Measurements from ENCODE around the gene EML6. TPM values are rescaled to one million over a fixed set of nuclear protein-coding genes. Genes with fewer than 3 reads are reported as not detected.

The EML6 gene
- total RNA-seq, 1 donor: 1.1 TPM

GRCh38 chr2:55010149-55010591 lies 286.7 kb downstream of the EML6 start:
- H2AFZ ChIP-seq (ENCODE audit: low read length): no peak overlapping the region
- peak overlapping the region; percentile 78 for H3K4me2 ChIP-seq (ENCODE audit: insufficient read depth, low read length)
- H3K36me3 ChIP-seq (ENCODE audit: insufficient read depth, low read length): no peaks in the 10 kb centered on the region
- DNase-seq (ENCODE audit: insufficient read length, low spot score, missing footprints): no peak
- H3K4me1 ChIP-seq (ENCODE audit: insufficient read depth, low read length): peaks cover 69% of the 10 kb centered on the region
- peaks cover 100% of the 10 kb centered on the region for H3K79me2 ChIP-seq (ENCODE audit: insufficient read depth, low read length)
- peak overlapping the region; percentile 42 for H3K4me3 ChIP-seq (ENCODE audit: insufficient read depth, low read length)
- peak overlapping the region; percentile 64 for H3K27ac ChIP-seq (ENCODE audit: low read depth, low read length)
- H3K27me3 ChIP-seq (ENCODE audit: insufficient read depth, low read length): no peaks in the 10 kb centered on the region
- H4K20me1 ChIP-seq (ENCODE audit: insufficient read depth, low read length): peaks cover 73% of the 10 kb centered on the region
- no peaks in the 10 kb centered on the region for H3K9me3 ChIP-seq (ENCODE audit: low read depth, low read length)
- TF ChIP-seq CTCF (IDR thresholded peaks at IDR 0.05; ENCODE audit: extremely low read depth, low read depth, low read length): no peak

DNA sequence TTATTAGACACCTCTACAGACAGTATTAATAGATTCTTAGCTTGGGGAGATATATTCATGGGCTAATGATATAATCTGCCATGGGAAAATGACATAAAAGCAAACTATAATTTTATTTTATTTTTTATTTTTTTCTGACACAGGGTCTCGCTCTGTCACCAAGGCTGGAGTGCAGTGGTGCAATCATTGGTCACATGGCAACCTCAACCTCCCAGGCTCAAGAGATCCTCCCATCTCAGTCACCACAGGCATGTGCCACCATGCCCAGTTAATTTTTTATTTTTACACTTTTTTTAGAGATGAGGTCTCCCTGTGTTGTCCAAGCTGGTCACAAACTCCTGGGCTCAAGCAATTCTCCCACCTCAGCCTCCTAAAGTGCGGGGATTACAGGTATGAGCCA lies 287.5 kb downstream of the EML6 start:
- no peak for DNase-seq (ENCODE audit: insufficient read length, low spot score, missing footprints)
- Histone ChIP-seq H3K9me3 (ENCODE audit: low read depth, low read length) (no peaks in the 10 kb centered on the region), H3K4me2 (ENCODE audit: insufficient read depth, low read length) (peak overlapping the region; percentile 78), H3K79me2 (ENCODE audit: insufficient read depth, low read length) (peaks cover 100% of the 10 kb centered on the region), H3K36me3 (ENCODE audit: insufficient read depth, low read length) (no peaks in the 10 kb centered on the region), H3K4me3 (ENCODE audit: insufficient read depth, low read length) (no peak overlapping the region), H4K20me1 (ENCODE audit: insufficient read depth, low read length) (peaks cover 70% of the 10 kb centered on the region), H2AFZ (ENCODE audit: low read length) (no peak overlapping the region), H3K27me3 (ENCODE audit: insufficient read depth, low read length) (no peaks in the 10 kb centered on the region), H3K27ac (ENCODE audit: low read depth, low read length) (peak overlapping the region; percentile 64), H3K4me1 (ENCODE audit: insufficient read depth, low read length) (peaks cover 69% of the 10 kb centered on the region)
- no peak for TF ChIP-seq CTCF (IDR thresholded peaks at IDR 0.05; ENCODE audit: extremely low read depth, low read depth, low read length)

DNA sequence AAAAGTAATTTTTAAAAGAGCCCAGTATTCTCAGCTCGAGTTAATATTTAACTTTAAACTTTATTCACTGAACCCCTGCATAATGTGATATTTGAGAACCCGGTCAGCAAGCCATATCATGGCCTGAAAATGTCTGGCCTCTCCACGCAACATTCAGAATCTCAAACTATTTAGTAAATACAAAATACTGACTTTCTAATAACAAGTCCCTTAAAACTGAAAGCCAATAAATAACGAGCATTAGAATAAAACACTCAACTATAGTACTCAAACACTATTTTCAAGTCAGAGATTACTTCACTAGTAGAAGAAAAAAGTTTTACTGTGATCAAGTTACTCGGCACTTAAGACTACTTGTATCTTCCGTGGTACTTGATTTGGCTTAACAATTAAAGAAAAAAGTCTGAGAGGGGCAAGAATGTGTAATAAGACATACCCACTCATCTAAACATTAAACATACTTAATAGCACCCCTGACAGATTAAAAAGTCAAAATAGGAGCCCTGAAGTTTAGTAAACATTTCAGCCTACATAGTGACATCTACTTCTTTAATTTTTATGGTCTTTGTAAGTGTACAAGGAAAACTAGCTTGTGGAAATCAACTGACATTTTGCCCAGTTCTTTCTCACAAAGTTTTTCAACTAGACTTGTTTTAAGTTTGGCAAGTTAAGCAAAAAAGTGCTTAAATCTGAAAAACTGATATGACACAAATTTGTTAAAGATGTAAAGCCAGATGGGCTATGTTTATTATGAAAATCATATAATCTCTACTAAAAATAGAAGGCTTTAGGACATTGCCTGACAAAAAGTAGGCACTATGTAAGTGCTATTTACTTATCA lies 288.6 kb downstream of the EML6 start:
- Histone ChIP-seq H4K20me1 (ENCODE audit: insufficient read depth, low read length) (peaks cover 65% of the 10 kb centered on the region), H3K9me3 (ENCODE audit: low read depth, low read length) (no peaks in the 10 kb centered on the region), H3K27me3 (ENCODE audit: insufficient read depth, low read length) (no peaks in the 10 kb centered on the region), H3K4me2 (ENCODE audit: insufficient read depth, low read length) (peak overlapping the region; percentile 78), H3K27ac (ENCODE audit: low read depth, low read length) (peak overlapping the region; percentile 64), H3K4me1 (ENCODE audit: insufficient read depth, low read length) (peaks cover 69% of the 10 kb centered on the region), H3K36me3 (ENCODE audit: insufficient read depth, low read length) (no peaks in the 10 kb centered on the region), H3K79me2 (ENCODE audit: insufficient read depth, low read length) (peaks cover 100% of the 10 kb centered on the region), H3K4me3 (ENCODE audit: insufficient read depth, low read length) (no peak overlapping the region), H2AFZ (ENCODE audit: low read length) (no peak overlapping the region)
- DNase-seq (ENCODE audit: insufficient read length, low spot score, missing footprints): no peak
- TF ChIP-seq CTCF (IDR thresholded peaks at IDR 0.05; ENCODE audit: extremely low read depth, low read depth, low read length): no peak

- peaks cover 100% of the 10 kb centered on the region for H3K79me2 ChIP-seq (ENCODE audit: insufficient read depth, low read length)
- H3K4me3 ChIP-seq (ENCODE audit: insufficient read depth, low read length): no peak overlapping the region
- no peaks in the 10 kb centered on the region for H3K36me3 ChIP-seq (ENCODE audit: insufficient read depth, low read length)
- no peak overlapping the region for H2AFZ ChIP-seq (ENCODE audit: low read length)
- TF ChIP-seq CTCF (IDR thresholded peaks at IDR 0.05; ENCODE audit: extremely low read depth, low read depth, low read length): no peak
- peak overlapping the region; percentile 64 for H3K27ac ChIP-seq (ENCODE audit: low read depth, low read length)
- no peaks in the 10 kb centered on the region for H3K27me3 ChIP-seq (ENCODE audit: insufficient read depth, low read length)
- DNase-seq (ENCODE audit: insufficient read length, low spot score, missing footprints): no peak
- H4K20me1 ChIP-seq (ENCODE audit: insufficient read depth, low read length): peaks cover 66% of the 10 kb centered on the region
- peak overlapping the region; percentile 78 for H3K4me2 ChIP-seq (ENCODE audit: insufficient read depth, low read length)
- peaks cover 65% of the 10 kb centered on the region for H3K4me1 ChIP-seq (ENCODE audit: insufficient read depth, low read length)
- H3K9me3 ChIP-seq (ENCODE audit: low read depth, low read length): no peaks in the 10 kb centered on the region
These were observed 289.4 kb downstream of the EML6 start for GRCh38 chr2:55012672-55013484.
